ENCODE data around the gene ARHGEF10L.

- TF ChIP-seq CTCF (conservative IDR thresholded peaks at IDR 0.05; ENCODE audit: low read depth, low read length) (no peak), EZH2phosphoT487 (IDR thresholded peaks at IDR 0.05; ENCODE audit: borderline replicate concordance, low read length) (no peak), EZH2 (IDR thresholded peaks at IDR 0.05; ENCODE audit: low read length, unreplicated experiment) (no peak)
Measured at GRCh38 chr1:17614586-17614985, 75.1 kb downstream of the ARHGEF10L start.

All from PC-3 (cell line).